Mesothelial cell of epicardium (in vitro differentiated cells): ENCODE measurements around the gene PLCL2. TPM values are rescaled to one million over a fixed set of nuclear protein-coding genes. Genes with fewer than 3 reads are reported as not detected.

Experiments used
- DNase-seq, 2 experiments: peaks; one replicate each; pipeline ENCODE4 v3.0.0; 2021; ENCODE audit warnings: low spot score in 2 of 2; ENCODE audit not compliant: unreplicated experiment in 2 of 2
- H3K27ac Mint-ChIP-seq: 2 replicates; pipeline ENCODE4 v1.8.0; 2021; ENCODE audit warnings: mixed read lengths
- H3K27me3 Mint-ChIP-seq: 2 replicates; pipeline ENCODE4 v1.8.0; 2021; ENCODE audit warnings: low read depth, mixed read lengths
- H3K36me3 Mint-ChIP-seq: 2 replicates; pipeline ENCODE4 v1.8.0; 2021; ENCODE audit warnings: mixed read lengths
- H3K4me1 Mint-ChIP-seq: 2 replicates; pipeline ENCODE4 v1.8.0; 2021; ENCODE audit warnings: mixed read lengths
- H3K4me3 Mint-ChIP-seq: 2 replicates; pipeline ENCODE4 v1.8.0; 2021; ENCODE audit warnings: mild to moderate bottlenecking, moderate library complexity, mixed read lengths
- H3K9me3 Mint-ChIP-seq: 2 replicates; pipeline ENCODE4 v1.8.0; 2021; ENCODE audit warnings: mixed read lengths
- CTCF ChIP-seq: fragments of 200-600 bp; sonication (generic); IDR thresholded peaks from one replicate; pipeline ENCODE4 v1.5.0; 2021; ENCODE audit warnings: antibody characterized with exemption; ENCODE audit not compliant: unreplicated experiment
- total RNA-seq: library from RNA; stranded (reverse); gene quantifications from 3 replicates; pipeline ENCODE4 v1.2.1, GENCODE V29; 2021

Gene PLCL2
- total RNA-seq, 1 donor from 2014 or later: 3.6 TPM

DNA sequence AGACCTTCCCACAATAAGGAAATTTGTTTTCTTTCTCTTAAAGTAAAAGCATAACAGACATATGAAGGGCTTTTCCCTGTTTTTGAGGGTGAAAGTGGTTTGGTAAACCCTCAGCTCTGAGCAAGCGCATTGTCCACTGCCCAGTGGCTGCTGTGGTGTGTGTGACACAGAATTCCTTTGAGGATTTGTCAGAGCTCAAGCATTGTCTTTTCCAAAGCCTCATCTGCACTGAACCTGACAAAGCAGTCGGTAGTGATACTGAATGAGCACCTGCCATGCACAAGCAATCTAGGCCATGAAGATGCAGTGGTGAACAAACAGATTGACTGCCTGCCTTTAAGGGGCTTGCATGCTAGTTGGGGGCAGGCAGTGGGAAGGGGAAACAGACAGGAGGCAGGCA lies 128.3 kb downstream of the PLCL2 start:
- H3K4me1 Mint-ChIP-seq: no peaks in the 10 kb centered on the region
- no peaks in the 10 kb centered on the region for H3K27me3 Mint-ChIP-seq

DNA sequence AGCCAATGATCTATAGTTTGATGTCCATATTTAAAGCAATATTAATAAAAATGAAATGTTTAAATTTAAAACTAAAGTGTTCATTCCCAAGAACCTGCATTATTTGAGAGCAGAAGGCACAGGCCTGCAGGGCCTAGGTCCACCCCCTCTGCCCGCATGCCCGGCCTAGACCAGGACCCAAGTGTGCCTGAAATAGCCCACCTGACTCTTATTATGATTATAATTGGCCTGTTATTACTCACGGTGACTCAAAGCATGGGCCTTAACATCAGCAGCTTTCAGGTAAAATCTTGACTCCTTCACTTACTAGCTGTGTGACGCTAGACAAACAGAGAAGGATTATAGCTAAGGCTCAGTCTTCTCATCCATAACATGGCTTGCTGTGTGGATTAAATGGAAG lies 128.8 kb downstream of the PLCL2 start:
- H3K27me3 Mint-ChIP-seq: no peaks in the 10 kb centered on the region
- no peaks in the 10 kb centered on the region for H3K9me3 Mint-ChIP-seq
- no peaks in the 10 kb centered on the region for H3K4me1 Mint-ChIP-seq
- no peak overlapping the region for H3K27ac Mint-ChIP-seq
- no peaks in the 10 kb centered on the region for H3K36me3 Mint-ChIP-seq
- H3K4me3 Mint-ChIP-seq: no peak overlapping the region
- no peak for DNase-seq
- no peak for TF ChIP-seq CTCF

More for the DNA sequence above, 128.3 kb downstream of the PLCL2 start:
- Mint-ChIP-seq H3K27ac (no peak overlapping the region), H3K9me3 (no peaks in the 10 kb centered on the region), H3K36me3 (no peaks in the 10 kb centered on the region), H3K4me3 (no peak overlapping the region)
- no peak for DNase-seq
- no peak for TF ChIP-seq CTCF

GRCh38 chr3:17014284-17014683 lies 129.5 kb downstream of the PLCL2 start:
- Mint-ChIP-seq H3K9me3 (no peaks in the 10 kb centered on the region), H3K27me3 (no peaks in the 10 kb centered on the region), H3K4me3 (no peak overlapping the region), H3K36me3 (no peaks in the 10 kb centered on the region), H3K27ac (no peak overlapping the region), H3K4me1 (no peaks in the 10 kb centered on the region)
- no peak for TF ChIP-seq CTCF
- DNase-seq: no peak

DNA sequence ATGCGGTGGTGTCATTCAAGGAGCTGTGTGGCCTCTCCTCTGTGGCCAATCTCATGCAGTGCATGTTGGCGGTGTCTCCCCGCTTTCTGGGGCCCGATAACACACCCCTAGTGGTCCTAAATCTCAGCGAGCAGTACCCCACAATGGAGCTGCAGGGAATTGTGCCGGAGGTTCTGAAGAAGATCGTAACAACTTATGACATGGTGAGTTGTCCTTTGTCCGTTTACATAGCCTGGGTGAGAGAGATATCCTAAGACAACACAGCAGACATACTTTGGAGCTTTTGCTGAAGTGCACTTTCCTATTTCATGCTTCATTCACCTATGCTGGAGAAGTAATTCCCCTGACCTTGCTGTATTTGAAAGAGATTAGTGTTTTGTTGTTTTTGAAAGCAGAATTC lies 130.0 kb downstream of the PLCL2 start:
- TF ChIP-seq CTCF: no peak
- Mint-ChIP-seq H3K9me3 (no peaks in the 10 kb centered on the region), H3K27me3 (no peaks in the 10 kb centered on the region), H3K4me1 (no peaks in the 10 kb centered on the region), H3K4me3 (no peak overlapping the region), H3K36me3 (no peaks in the 10 kb centered on the region), H3K27ac (no peak overlapping the region)
- DNase-seq: no peak

DNA sequence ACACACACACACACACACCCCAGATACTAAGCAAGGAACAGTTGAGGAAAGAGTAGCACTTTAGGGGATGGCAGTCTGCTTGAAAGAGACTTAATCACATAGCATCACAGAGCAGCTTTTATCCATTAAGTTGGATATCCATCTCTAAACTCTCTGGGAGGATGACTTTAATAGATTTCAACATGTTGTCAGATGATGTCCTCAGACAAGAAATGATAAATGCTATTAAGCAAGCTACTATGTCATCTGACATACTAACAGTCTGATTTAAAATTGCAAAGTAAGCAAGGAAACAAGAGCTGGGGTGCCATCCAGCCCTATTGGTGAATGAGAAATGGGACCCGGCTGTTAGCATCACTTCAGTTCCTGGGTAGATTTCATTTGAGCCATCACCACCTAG lies 136.9 kb downstream of the PLCL2 start:
- TF ChIP-seq CTCF: no peak
- H3K4me1 Mint-ChIP-seq: no peaks in the 10 kb centered on the region
- no peaks in the 10 kb centered on the region for H3K9me3 Mint-ChIP-seq
- no peak for DNase-seq
- H3K36me3 Mint-ChIP-seq: no peaks in the 10 kb centered on the region
- no peak overlapping the region for H3K4me3 Mint-ChIP-seq
- H3K27ac Mint-ChIP-seq: no peak overlapping the region
- peaks cover 5% of the 10 kb centered on the region for H3K27me3 Mint-ChIP-seq

DNA sequence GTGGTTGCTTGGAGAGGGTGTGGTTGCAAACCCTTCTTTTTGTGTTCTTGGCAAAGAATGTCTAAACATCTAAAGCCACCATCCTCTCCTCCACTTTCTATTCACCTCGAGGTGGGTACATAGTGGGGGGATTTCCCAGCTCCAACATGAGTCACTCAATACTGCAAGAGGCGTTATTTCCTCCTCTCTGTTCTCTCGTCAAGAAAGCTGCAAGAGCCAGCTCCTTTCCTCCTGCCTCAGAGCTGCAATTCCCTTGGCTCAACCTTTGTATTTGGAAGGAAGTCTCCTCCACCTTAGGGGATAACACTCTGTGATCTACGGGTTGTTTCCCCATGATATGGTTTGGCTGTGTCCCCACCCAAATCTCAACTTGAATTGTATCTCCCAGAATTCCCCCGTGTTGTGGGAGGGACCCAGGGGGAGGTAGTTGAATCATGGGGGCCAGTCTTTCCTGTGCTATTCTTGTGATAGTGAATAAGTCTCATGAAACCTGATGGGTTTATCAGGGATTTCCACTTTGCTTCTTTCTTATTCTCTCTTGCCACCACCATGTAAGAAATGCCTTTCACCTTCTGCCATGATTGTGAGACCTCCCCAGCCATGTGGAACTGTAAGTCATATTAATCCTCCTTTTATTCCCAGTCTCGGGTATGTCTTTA lies 138.4 kb downstream of the PLCL2 start:
- H3K4me3 Mint-ChIP-seq: no peak overlapping the region
- no peaks in the 10 kb centered on the region for H3K4me1 Mint-ChIP-seq
- no peak for DNase-seq
- no peaks in the 10 kb centered on the region for H3K9me3 Mint-ChIP-seq
- peaks cover 7% of the 10 kb centered on the region for H3K27me3 Mint-ChIP-seq
- no peaks in the 10 kb centered on the region for H3K36me3 Mint-ChIP-seq
- no peak overlapping the region for H3K27ac Mint-ChIP-seq
- no peak for TF ChIP-seq CTCF
